ENCODE data around the gene ZNF654.

ZNF654 gene

GRCh38 chr3:88036221-88036620 lies 22.8 kb upstream of the ZNF654 start:
- no peak for DNase-seq (ENCODE audit: insufficient read length, low spot score)
- no peak for FAIRE-seq
- TF ChIP-seq, protein P1, sequence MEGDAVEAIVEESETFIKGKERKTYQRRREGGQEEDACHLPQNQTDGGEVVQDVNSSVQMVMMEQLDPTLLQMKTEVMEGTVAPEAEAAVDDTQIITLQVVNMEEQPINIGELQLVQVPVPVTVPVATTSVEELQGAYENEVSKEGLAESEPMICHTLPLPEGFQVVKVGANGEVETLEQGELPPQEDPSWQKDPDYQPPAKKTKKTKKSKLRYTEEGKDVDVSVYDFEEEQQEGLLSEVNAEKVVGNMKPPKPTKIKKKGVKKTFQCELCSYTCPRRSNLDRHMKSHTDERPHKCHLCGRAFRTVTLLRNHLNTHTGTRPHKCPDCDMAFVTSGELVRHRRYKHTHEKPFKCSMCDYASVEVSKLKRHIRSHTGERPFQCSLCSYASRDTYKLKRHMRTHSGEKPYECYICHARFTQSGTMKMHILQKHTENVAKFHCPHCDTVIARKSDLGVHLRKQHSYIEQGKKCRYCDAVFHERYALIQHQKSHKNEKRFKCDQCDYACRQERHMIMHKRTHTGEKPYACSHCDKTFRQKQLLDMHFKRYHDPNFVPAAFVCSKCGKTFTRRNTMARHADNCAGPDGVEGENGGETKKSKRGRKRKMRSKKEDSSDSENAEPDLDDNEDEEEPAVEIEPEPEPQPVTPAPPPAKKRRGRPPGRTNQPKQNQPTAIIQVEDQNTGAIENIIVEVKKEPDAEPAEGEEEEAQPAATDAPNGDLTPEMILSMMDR (IDR thresholded peaks at IDR 0.05; ENCODE audit: insufficient read depth, missing control alignments): no peak

DNA sequence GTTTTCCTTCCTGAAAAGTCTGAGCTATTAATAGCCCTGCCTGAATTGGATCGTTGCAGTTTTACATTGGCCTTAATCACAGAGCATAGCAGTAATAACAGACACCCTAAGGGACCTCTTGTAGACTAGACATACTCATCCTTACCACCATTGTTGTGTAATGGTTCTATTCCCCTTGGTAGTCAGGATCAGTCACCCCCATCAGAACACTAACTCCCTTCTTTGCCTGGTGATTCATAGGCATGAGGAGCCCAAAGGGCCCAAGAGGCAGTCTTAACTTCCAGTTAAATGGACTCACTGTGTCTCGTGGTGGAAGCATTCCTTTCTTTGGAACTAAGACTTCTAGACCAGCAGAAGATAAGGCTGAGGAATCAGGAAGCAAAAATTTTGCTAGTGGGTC lies 20.5 kb upstream of the ZNF654 start:
- no peak for FAIRE-seq

DNA sequence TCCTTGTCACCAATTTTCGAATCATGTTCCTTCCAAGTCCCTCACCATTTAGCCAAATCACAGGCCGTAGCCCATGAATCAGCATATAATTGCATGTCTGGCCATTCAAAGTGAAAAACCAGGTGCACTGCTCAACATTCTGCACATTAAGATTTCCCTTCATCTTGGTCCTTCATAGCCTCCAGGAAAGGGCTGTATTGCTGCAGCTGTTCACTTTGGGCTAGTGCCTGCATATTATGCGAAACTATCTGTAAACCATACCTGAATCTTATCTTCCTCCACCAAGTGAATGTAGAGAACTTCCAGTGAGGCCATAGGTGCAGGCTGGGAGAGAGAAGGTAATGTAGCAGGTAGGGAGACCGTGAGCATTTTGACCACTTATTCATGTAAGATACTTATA lies 18.5 kb upstream of the ZNF654 start:
- FAIRE-seq (no peak), DNase-seq (ENCODE audit: insufficient read length, low spot score) (no peak)
- TF ChIP-seq, protein P1 (IDR thresholded peaks at IDR 0.05; ENCODE audit: insufficient read depth, missing control alignments): no peak

More for the DNA sequence above, 20.5 kb upstream of the ZNF654 start:
- DNase-seq (ENCODE audit: insufficient read length, low spot score): no peak
- TF ChIP-seq, protein P1 (IDR thresholded peaks at IDR 0.05; ENCODE audit: insufficient read depth, missing control alignments): no peak

DNA sequence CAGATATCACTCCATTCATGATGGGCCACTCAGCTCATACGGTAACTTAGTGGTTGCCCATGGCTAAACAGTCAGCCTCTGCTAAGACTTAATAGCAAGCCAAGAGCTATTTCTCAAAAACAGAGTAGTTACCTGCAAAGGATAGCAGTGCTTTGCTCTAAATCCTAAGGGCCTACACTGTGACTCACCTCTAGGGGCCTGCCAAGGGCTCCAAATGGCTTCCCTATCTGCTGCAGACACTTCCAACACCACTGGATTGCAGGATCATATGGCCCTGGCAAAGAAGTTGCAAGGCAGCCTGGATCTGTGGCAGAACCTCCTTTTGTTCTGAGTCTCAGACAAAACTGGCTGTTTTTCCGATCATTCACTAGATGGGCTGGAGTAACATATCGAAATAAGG lies 18.1 kb upstream of the ZNF654 start:
- TF ChIP-seq, protein P1 (IDR thresholded peaks at IDR 0.05; ENCODE audit: insufficient read depth, missing control alignments): no peak
- FAIRE-seq (no peak), DNase-seq (ENCODE audit: insufficient read length, low spot score) (no peak)

- FAIRE-seq (no peak), DNase-seq (ENCODE audit: insufficient read length, low spot score) (no peak)
- TF ChIP-seq, protein P1 (IDR thresholded peaks at IDR 0.05; ENCODE audit: insufficient read depth, missing control alignments): no peak
These were observed 14.6 kb upstream of the ZNF654 start for GRCh38 chr3:88044411-88044810.

GRCh38 chr3:88046766-88047165 lies 12.3 kb upstream of the ZNF654 start:
- TF ChIP-seq, protein P1 (IDR thresholded peaks at IDR 0.05; ENCODE audit: insufficient read depth, missing control alignments): no peak
- FAIRE-seq: no peak
- no peak for DNase-seq (ENCODE audit: insufficient read length, low spot score)

DNA sequence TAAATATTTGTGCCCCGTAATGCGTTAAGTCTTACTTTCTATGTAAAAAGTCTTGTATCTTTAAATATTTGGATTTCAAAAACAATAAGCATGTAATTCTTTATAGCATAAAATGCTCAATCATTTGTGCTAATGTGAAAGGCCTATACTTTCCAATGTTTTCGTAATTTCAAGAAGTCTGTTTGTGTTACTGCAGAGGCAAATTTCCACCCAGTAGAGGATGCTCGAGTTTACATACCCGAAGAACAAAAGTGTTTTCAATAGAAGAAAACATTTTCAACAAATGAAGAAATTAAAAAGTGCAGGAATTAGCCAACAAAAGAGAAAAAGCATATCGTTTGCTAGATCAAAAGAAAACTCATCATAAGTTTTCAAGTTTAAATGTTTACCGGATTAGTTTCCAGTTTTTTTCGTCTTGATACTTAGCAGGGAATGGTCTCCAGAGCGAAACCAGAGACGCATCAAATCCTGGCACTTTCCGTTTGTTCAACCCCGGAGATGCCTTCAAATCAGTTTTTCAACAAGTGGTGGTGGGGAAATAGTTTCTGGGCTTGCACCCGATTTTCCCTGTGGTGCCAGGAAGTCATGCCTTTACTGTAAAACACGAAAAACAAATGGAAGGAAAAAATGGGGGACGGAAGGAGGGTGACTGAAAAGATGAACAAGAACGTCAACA lies 1.3 kb upstream of the ZNF654 start:
- no peak for DNase-seq (ENCODE audit: insufficient read length, low spot score)
- TF ChIP-seq, protein P1 (IDR thresholded peaks at IDR 0.05; ENCODE audit: insufficient read depth, missing control alignments): no peak
- FAIRE-seq: no peak
